Measurements from ENCODE around the gene IFNGR2.
A peak's percentile ranks its signal among the peaks of the same experiment; 100 is the strongest.

IFNGR2 gene

GRCh38 chr21:33473344-33473743 is 70.1 kb downstream of the IFNGR2 start:
- Histone ChIP-seq H3K27me3 (ENCODE audit: control insufficient read depth in 3 of 3, insufficient read depth in 3 of 3, low read depth in 1 of 3, low read length in 3 of 3) (no peaks in the 10 kb centered on the region), H2BK12ac (ENCODE audit: low read length) (no peak overlapping the region), H3K36me3 (replicated peaks in 1 of 2; ENCODE audit: control insufficient read depth in 2 of 2, insufficient read depth in 2 of 2, low read length in 2 of 2) (peaks cover 0 to 3% of the 10 kb centered on the region in 2 donors), H3K14ac (ENCODE audit: low read length) (no peak overlapping the region), H3K9me3 (replicated peaks in 1 of 2; ENCODE audit: control insufficient read depth in 2 of 2, insufficient read depth in 1 of 2, low read depth in 1 of 2, low read length in 2 of 2) (peaks cover 0 to 8% of the 10 kb centered on the region in 2 donors), H3K27ac (replicated peaks; ENCODE audit: low read length) (no peak overlapping the region), H2BK120ac (ENCODE audit: low read depth, low read length) (no peak overlapping the region), H3K9ac (ENCODE audit: low read depth, low read length, poor library complexity) (no peak overlapping the region), H4K8ac (ENCODE audit: low read depth, low read length) (no peak overlapping the region), H2AFZ (ENCODE audit: low read length) (no peak overlapping the region), H4K91ac (ENCODE audit: low read depth, low read length, poor library complexity) (no peak overlapping the region), H3K18ac (ENCODE audit: low read length) (no peak overlapping the region), H2BK15ac (ENCODE audit: low read length) (no peak overlapping the region), H3K4me2 (ENCODE audit: insufficient read depth, low read length, poor library complexity, severe bottlenecking) (no peak overlapping the region), H3K4me1 (ENCODE audit: control insufficient read depth in 2 of 2, insufficient read depth in 1 of 2, low read depth in 1 of 2, low read length in 2 of 2) (peaks cover 0 to under 1% of the 10 kb centered on the region in 2 donors), H3K4me3 (ENCODE audit: low read length in 2 of 2) (no peak overlapping the region), H3K23ac (ENCODE audit: low read depth, low read length, poor library complexity) (no peak overlapping the region), H2AK5ac (ENCODE audit: low read depth, low read length) (no peak overlapping the region), H3K4ac (ENCODE audit: low read length) (no peak overlapping the region), H2BK5ac (ENCODE audit: low read length) (no peak overlapping the region), H3K79me1 (ENCODE audit: low read depth, low read length) (peaks cover 2% of the 10 kb centered on the region)
- no CpG with 5 or more reads among the region's 3 CpGs for WGBS, 2 donors (ENCODE audit: extremely low coverage in 2 of 2, insufficient read length in 2 of 2, insufficient replicate concordance in 1 of 2)
- DNase-seq (ENCODE audit: low spot score), result no peak

- no peak overlapping the region for H4K91ac ChIP-seq (ENCODE audit: low read depth, low read length, poor library complexity)
- peaks cover 5% of the 10 kb centered on the region for H3K79me1 ChIP-seq (ENCODE audit: low read depth, low read length)
- H3K9ac ChIP-seq (ENCODE audit: low read depth, low read length, poor library complexity), result no peak overlapping the region
- no peak overlapping the region for H3K4me2 ChIP-seq (ENCODE audit: insufficient read depth, low read length, poor library complexity, severe bottlenecking)
- H3K27me3 ChIP-seq (ENCODE audit: control insufficient read depth in 3 of 3, insufficient read depth in 3 of 3, low read depth in 1 of 3, low read length in 3 of 3), result no peaks in the 10 kb centered on the region
- H2AFZ ChIP-seq (ENCODE audit: low read length), result no peak overlapping the region
- H3K27ac ChIP-seq (replicated peaks; ENCODE audit: low read length), result no peak overlapping the region
- no peak overlapping the region for H3K4me3 ChIP-seq (ENCODE audit: low read length in 2 of 2)
- no peak overlapping the region for H4K8ac ChIP-seq (ENCODE audit: low read depth, low read length)
- H3K23ac ChIP-seq (ENCODE audit: low read depth, low read length, poor library complexity), result no peak overlapping the region
- no peak overlapping the region for H3K14ac ChIP-seq (ENCODE audit: low read length)
- peaks cover 0 to 8% of the 10 kb centered on the region in 2 donors for H3K9me3 ChIP-seq (replicated peaks in 1 of 2; ENCODE audit: control insufficient read depth in 2 of 2, insufficient read depth in 1 of 2, low read depth in 1 of 2, low read length in 2 of 2)
- H3K4me1 ChIP-seq (ENCODE audit: control insufficient read depth in 2 of 2, insufficient read depth in 1 of 2, low read depth in 1 of 2, low read length in 2 of 2), result peaks cover 0 to 6% of the 10 kb centered on the region in 2 donors
- DNase-seq (ENCODE audit: low spot score), result no peak
- no peak overlapping the region for H3K4ac ChIP-seq (ENCODE audit: low read length)
- H3K18ac ChIP-seq (ENCODE audit: low read length), result no peak overlapping the region
- H2AK5ac ChIP-seq (ENCODE audit: low read depth, low read length), result no peak overlapping the region
- H2BK15ac ChIP-seq (ENCODE audit: low read length), result no peak overlapping the region
- peaks cover 0 to 3% of the 10 kb centered on the region in 2 donors for H3K36me3 ChIP-seq (replicated peaks in 1 of 2; ENCODE audit: control insufficient read depth in 2 of 2, insufficient read depth in 2 of 2, low read length in 2 of 2)
- no peak overlapping the region for H2BK120ac ChIP-seq (ENCODE audit: low read depth, low read length)
- WGBS, 2 donors (ENCODE audit: extremely low coverage in 2 of 2, insufficient read length in 2 of 2, insufficient replicate concordance in 1 of 2), result no CpG with 5 or more reads among the region's 7 CpGs
- no peak overlapping the region for H2BK12ac ChIP-seq (ENCODE audit: low read length)
- H2BK5ac ChIP-seq (ENCODE audit: low read length), result no peak overlapping the region
These were observed 73.9 kb downstream of the IFNGR2 start for GRCh38 chr21:33477066-33477465.

- peaks cover 0 to 3% of the 10 kb centered on the region in 2 donors for H3K36me3 ChIP-seq (replicated peaks in 1 of 2; ENCODE audit: control insufficient read depth in 2 of 2, insufficient read depth in 2 of 2, low read length in 2 of 2)
- no peak overlapping the region for H3K27ac ChIP-seq (replicated peaks; ENCODE audit: low read length)
- peaks cover 5% of the 10 kb centered on the region for H3K79me1 ChIP-seq (ENCODE audit: low read depth, low read length)
- no peak overlapping the region for H2BK15ac ChIP-seq (ENCODE audit: low read length)
- H3K4me3 ChIP-seq (ENCODE audit: low read length in 2 of 2), result peak overlapping the region in 1 of 2 donors; percentile 75
- H3K9ac ChIP-seq (ENCODE audit: low read depth, low read length, poor library complexity), result no peak overlapping the region
- H3K9me3 ChIP-seq (replicated peaks in 1 of 2; ENCODE audit: control insufficient read depth in 2 of 2, insufficient read depth in 1 of 2, low read depth in 1 of 2, low read length in 2 of 2), result peaks cover 0 to 5% of the 10 kb centered on the region in 2 donors
- DNase-seq (ENCODE audit: low spot score), result no peak
- H3K4me2 ChIP-seq (ENCODE audit: insufficient read depth, low read length, poor library complexity, severe bottlenecking), result peak overlapping the region; percentile 97
- no peak overlapping the region for H3K23ac ChIP-seq (ENCODE audit: low read depth, low read length, poor library complexity)
- H2BK12ac ChIP-seq (ENCODE audit: low read length), result no peak overlapping the region
- no peak overlapping the region for H4K91ac ChIP-seq (ENCODE audit: low read depth, low read length, poor library complexity)
- peaks cover 0 to 6% of the 10 kb centered on the region in 2 donors for H3K4me1 ChIP-seq (ENCODE audit: control insufficient read depth in 2 of 2, insufficient read depth in 1 of 2, low read depth in 1 of 2, low read length in 2 of 2)
- H2AK5ac ChIP-seq (ENCODE audit: low read depth, low read length), result no peak overlapping the region
- no peak overlapping the region for H4K8ac ChIP-seq (ENCODE audit: low read depth, low read length)
- H3K4ac ChIP-seq (ENCODE audit: low read length), result no peak overlapping the region
- no CpG with 5 or more reads among the region's 9 CpGs for WGBS, 2 donors (ENCODE audit: extremely low coverage in 2 of 2, insufficient read length in 2 of 2, insufficient replicate concordance in 1 of 2)
- no peak overlapping the region for H3K14ac ChIP-seq (ENCODE audit: low read length)
- no peaks in the 10 kb centered on the region for H3K27me3 ChIP-seq (ENCODE audit: control insufficient read depth in 3 of 3, insufficient read depth in 3 of 3, low read depth in 1 of 3, low read length in 3 of 3)
- peak overlapping the region; percentile 93 for H2AFZ ChIP-seq (ENCODE audit: low read length)
- no peak overlapping the region for H2BK120ac ChIP-seq (ENCODE audit: low read depth, low read length)
- no peak overlapping the region for H2BK5ac ChIP-seq (ENCODE audit: low read length)
- no peak overlapping the region for H3K18ac ChIP-seq (ENCODE audit: low read length)
These were observed 75.0 kb downstream of the IFNGR2 start for GRCh38 chr21:33478182-33478581.

- Histone ChIP-seq H3K27ac (replicated peaks; ENCODE audit: low read length) (no peak overlapping the region), H4K91ac (ENCODE audit: low read depth, low read length, poor library complexity) (no peak overlapping the region), H3K9me3 (replicated peaks in 1 of 2; ENCODE audit: control insufficient read depth in 2 of 2, insufficient read depth in 1 of 2, low read depth in 1 of 2, low read length in 2 of 2) (no peaks in the 10 kb centered on the region), H3K27me3 (ENCODE audit: control insufficient read depth in 3 of 3, insufficient read depth in 3 of 3, low read depth in 1 of 3, low read length in 3 of 3) (no peaks in the 10 kb centered on the region), H3K14ac (ENCODE audit: low read length) (no peak overlapping the region), H2AK5ac (ENCODE audit: low read depth, low read length) (no peak overlapping the region), H3K36me3 (replicated peaks in 1 of 2; ENCODE audit: control insufficient read depth in 2 of 2, insufficient read depth in 2 of 2, low read length in 2 of 2) (peaks cover 0 to 3% of the 10 kb centered on the region in 2 donors), H3K4me1 (ENCODE audit: control insufficient read depth in 2 of 2, insufficient read depth in 1 of 2, low read depth in 1 of 2, low read length in 2 of 2) (peaks cover 0 to 6% of the 10 kb centered on the region in 2 donors), H2BK15ac (ENCODE audit: low read length) (peak overlapping the region; percentile 89), H3K9ac (ENCODE audit: low read depth, low read length, poor library complexity) (peak overlapping the region; percentile 91), H2AFZ (ENCODE audit: low read length) (peak overlapping the region; percentile 93), H3K4ac (ENCODE audit: low read length) (no peak overlapping the region), H4K8ac (ENCODE audit: low read depth, low read length) (peak overlapping the region; percentile 17), H3K23ac (ENCODE audit: low read depth, low read length, poor library complexity) (peak overlapping the region; percentile 80), H2BK5ac (ENCODE audit: low read length) (peak overlapping the region; percentile 75), H3K18ac (ENCODE audit: low read length) (peak overlapping the region; percentile 98), H2BK12ac (ENCODE audit: low read length) (no peak overlapping the region), H3K79me1 (ENCODE audit: low read depth, low read length) (peaks cover 5% of the 10 kb centered on the region), H2BK120ac (ENCODE audit: low read depth, low read length) (no peak overlapping the region), H3K4me3 (ENCODE audit: low read length in 2 of 2) (peak overlapping the region; percentile 75 to 99), H3K4me2 (ENCODE audit: insufficient read depth, low read length, poor library complexity, severe bottlenecking) (peak overlapping the region; percentile 97)
- peak; percentile 33 for DNase-seq (ENCODE audit: low spot score)
- no CpG with 5 or more reads among the region's 68 CpGs for WGBS, 2 donors (ENCODE audit: extremely low coverage in 2 of 2, insufficient read length in 2 of 2, insufficient replicate concordance in 1 of 2)
These were observed 75.9 kb downstream of the IFNGR2 start for GRCh38 chr21:33478935-33479678.
